Measurements from ENCODE around the gene IQGAP2. TPM values are rescaled to one million over a fixed set of nuclear protein-coding genes. Genes with fewer than 3 reads are reported as not detected.
"Not testable (repeated sequence)": the region's sequence is repeated elsewhere in the genome, so short reads cannot be mapped to it uniquely, and the experiment has no call there.

Gene IQGAP2
- total RNA-seq, 6 experiments from 2014 or later: 96.4 to 152 (median 123) TPM

DNA sequence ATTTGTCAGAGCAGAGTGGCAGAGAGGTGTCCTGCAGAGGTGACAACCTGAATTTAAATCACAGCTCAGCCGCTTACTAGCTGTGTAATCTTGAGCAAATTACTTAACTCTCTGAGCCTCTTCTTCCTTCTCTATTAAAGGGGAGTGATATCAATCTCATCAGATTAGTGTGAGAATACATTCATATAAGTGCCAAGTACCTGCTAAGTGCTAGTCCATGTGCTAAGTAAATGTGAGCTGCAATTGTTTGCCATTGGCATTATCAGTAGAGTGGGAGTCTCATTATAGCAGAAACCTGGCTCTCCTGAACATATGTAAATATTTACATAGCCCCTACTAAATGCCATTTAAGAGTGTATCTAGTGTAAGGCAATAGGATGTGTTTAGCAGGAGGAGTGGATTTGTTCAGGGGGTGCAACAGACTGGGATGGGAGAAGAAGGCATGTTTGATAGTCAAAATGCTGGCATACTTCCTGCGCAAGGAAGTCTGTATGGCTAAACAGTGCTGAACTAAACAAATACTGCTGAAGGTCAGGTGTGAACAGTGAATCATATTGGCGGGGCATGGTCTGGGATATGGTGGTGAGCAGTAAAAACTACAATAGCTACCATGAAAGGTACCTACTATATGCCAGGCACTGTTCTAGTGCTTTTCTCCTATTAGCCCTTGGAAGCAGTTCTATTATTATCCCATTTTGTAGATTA lies 145.6 kb downstream of the IQGAP2 start:
- ATAC-seq (peak in 2 of 4 donors; percentile 50 to 52), DNase-seq (no peak)
- Histone ChIP-seq H3K4me3 (no peak overlapping the region), H3K27me3 (no peaks in the 10 kb centered on the region), H3K27ac (no peak overlapping the region), H3K36me3 (no peaks in the 10 kb centered on the region), H3K4me1 (peaks cover 0 to 49% (median 25%) of the 10 kb centered on the region in 4 donors), H3K9me3 (no peaks in the 10 kb centered on the region)
- 48% methylated on average over 3 of the region's 3 CpGs for WGBS (ENCODE audit: insufficient coverage, low coverage, low lambda C conversion rate, missing lambda C conversion rate)
- intact Hi-C loops (cut with DNase I): loop anchor here (10.0 kb wide), 1 partner anchor 144 kb away; the partner anchor contains the start of gene IQGAP2 (in 2 of the 2)
- TF ChIP-seq, protein P1, sequence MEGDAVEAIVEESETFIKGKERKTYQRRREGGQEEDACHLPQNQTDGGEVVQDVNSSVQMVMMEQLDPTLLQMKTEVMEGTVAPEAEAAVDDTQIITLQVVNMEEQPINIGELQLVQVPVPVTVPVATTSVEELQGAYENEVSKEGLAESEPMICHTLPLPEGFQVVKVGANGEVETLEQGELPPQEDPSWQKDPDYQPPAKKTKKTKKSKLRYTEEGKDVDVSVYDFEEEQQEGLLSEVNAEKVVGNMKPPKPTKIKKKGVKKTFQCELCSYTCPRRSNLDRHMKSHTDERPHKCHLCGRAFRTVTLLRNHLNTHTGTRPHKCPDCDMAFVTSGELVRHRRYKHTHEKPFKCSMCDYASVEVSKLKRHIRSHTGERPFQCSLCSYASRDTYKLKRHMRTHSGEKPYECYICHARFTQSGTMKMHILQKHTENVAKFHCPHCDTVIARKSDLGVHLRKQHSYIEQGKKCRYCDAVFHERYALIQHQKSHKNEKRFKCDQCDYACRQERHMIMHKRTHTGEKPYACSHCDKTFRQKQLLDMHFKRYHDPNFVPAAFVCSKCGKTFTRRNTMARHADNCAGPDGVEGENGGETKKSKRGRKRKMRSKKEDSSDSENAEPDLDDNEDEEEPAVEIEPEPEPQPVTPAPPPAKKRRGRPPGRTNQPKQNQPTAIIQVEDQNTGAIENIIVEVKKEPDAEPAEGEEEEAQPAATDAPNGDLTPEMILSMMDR (IDR thresholded peaks at IDR 0.05): no peak
- TF ChIP-seq POLR2A (IDR thresholded peaks at IDR 0.05): no peak

DNA sequence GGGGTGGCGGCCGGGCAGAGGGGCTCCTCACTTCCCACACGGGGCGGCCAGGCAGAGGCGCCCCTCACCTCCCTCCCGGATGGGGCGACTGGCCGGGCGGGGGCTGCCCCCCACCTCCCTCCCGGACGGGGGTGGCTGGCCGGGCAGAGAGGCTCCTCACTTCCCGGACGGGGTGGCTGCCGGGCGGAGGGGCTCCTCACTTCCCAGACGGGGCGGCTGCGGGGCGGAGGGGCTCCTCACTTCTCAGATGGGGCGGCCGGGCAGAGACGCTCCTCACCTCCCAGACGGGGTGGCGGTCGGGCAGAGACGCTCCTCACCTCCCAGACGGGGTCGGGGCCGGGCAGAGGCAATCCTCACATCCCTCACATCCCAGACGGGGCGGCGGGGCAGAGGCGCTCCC lies 147.8 kb downstream of the IQGAP2 start:
- DNase-seq; ATAC-seq; intact Hi-C loops (cut with DNase I); H3K9me3 ChIP-seq; H3K4me3 ChIP-seq; H3K27ac ChIP-seq; H3K27me3 ChIP-seq; H3K36me3 ChIP-seq: not testable (repeated sequence)
- H3K4me1 ChIP-seq: peaks cover 0 to 32% (median 17%) of the 10 kb centered on the region in 4 donors
- WGBS (ENCODE audit: insufficient coverage, low coverage, low lambda C conversion rate, missing lambda C conversion rate): 80% methylated on average over 1 of the region's 34 CpGs

DNA sequence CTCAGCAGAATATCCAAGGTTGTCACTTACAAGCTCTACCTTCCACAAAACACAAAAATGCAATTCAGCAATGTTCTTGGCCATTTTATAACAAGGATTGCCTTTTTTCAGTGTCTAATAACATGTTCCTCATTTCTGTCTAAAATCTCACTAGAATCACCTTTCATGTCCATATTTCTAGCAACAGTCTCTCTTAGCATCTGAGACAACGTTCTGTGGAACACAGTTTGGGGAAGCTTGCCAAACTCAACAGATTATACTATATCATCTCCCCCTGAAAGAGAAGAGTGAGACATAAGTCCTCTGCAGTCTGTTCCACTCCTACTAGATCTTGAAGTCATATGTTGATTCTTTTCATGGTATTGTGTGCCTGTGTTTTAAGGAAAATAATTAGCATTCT lies 149.5 kb downstream of the IQGAP2 start:
- DNase-seq: no peak
- Histone ChIP-seq H3K4me3 (no peak overlapping the region), H3K9me3 (no peaks in the 10 kb centered on the region), H3K36me3 (no peaks in the 10 kb centered on the region), H3K4me1 (peaks cover 0 to 15% (median 7%) of the 10 kb centered on the region in 4 donors), H3K27me3 (no peaks in the 10 kb centered on the region), H3K27ac (no peak overlapping the region)
- WGBS (ENCODE audit: insufficient coverage, low coverage, low lambda C conversion rate, missing lambda C conversion rate): 44% methylated on average over 1 of the region's 1 CpG
- TF ChIP-seq, protein P1 (IDR thresholded peaks at IDR 0.05): no peak
- no peak for TF ChIP-seq POLR2A (IDR thresholded peaks at IDR 0.05)
- intact Hi-C loops (cut with DNase I): no loop called here
- ATAC-seq: no peak

DNA sequence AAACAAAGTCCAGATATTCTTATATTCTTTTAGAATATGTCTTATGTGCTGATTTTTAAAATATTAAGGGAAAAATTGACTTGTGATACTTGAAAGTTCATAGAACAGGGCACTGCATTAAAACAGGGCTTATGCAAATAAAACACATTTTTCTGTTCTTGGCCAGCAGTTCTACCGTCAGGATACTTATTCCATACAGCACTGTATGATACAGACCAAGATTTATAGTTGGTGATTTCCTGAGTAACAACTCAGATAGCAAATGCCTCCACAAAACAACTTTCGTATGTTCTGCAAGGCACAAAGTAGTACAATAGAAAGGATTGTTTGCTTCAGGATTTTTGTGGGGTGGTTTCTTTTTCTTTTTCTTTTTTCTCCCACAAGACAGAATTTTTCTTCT lies 150.2 kb downstream of the IQGAP2 start:
- WGBS (ENCODE audit: insufficient coverage, low coverage, low lambda C conversion rate, missing lambda C conversion rate): 63% methylated on average over 2 of the region's 2 CpGs
- DNase-seq (no peak), ATAC-seq (no peak)
- intact Hi-C loops (cut with DNase I): no loop called here
- Histone ChIP-seq H3K4me3 (no peak overlapping the region), H3K4me1 (peaks cover 0 to 8% (median 3%) of the 10 kb centered on the region in 4 donors), H3K36me3 (no peaks in the 10 kb centered on the region), H3K27me3 (no peaks in the 10 kb centered on the region), H3K27ac (no peak overlapping the region), H3K9me3 (no peaks in the 10 kb centered on the region)
- TF ChIP-seq, protein P1 (IDR thresholded peaks at IDR 0.05): no peak
- no peak for TF ChIP-seq POLR2A (IDR thresholded peaks at IDR 0.05)

DNA sequence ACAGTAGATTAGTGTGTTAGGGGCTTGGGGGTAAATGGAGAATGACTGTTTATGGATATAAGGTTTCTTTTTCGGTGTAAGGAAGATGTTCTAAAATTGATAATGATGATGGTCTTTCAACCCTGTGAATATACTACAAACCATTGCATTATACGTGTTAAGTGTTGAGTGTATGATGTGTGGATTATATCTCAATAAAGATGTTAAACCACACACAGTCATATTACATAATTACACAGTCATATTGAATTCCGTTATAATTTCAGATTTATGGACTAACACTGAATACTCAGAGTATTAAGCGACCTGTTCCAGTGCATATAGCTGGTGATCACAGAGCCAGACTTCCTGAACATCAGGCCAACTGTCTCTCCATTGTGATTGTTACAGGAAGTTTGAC lies 152.0 kb downstream of the IQGAP2 start:
- no peak for DNase-seq
- Histone ChIP-seq H3K9me3 (no peaks in the 10 kb centered on the region), H3K4me1 (no peaks in the 10 kb centered on the region), H3K4me3 (no peak overlapping the region), H3K36me3 (no peaks in the 10 kb centered on the region), H3K27me3 (no peaks in the 10 kb centered on the region), H3K27ac (no peak overlapping the region)
- ATAC-seq: no peak
- TF ChIP-seq, protein P1 (IDR thresholded peaks at IDR 0.05): no peak
- TF ChIP-seq POLR2A (IDR thresholded peaks at IDR 0.05): no peak
- intact Hi-C loops (cut with DNase I): no loop called here
- 92% methylated on average over 4 of the region's 4 CpGs for WGBS (ENCODE audit: insufficient coverage, low coverage, low lambda C conversion rate, missing lambda C conversion rate)

Measured in right lobe of liver (tissue), 6 donors.